Measurements from ENCODE around the gene SCAPER.

SCAPER gene, protein sequence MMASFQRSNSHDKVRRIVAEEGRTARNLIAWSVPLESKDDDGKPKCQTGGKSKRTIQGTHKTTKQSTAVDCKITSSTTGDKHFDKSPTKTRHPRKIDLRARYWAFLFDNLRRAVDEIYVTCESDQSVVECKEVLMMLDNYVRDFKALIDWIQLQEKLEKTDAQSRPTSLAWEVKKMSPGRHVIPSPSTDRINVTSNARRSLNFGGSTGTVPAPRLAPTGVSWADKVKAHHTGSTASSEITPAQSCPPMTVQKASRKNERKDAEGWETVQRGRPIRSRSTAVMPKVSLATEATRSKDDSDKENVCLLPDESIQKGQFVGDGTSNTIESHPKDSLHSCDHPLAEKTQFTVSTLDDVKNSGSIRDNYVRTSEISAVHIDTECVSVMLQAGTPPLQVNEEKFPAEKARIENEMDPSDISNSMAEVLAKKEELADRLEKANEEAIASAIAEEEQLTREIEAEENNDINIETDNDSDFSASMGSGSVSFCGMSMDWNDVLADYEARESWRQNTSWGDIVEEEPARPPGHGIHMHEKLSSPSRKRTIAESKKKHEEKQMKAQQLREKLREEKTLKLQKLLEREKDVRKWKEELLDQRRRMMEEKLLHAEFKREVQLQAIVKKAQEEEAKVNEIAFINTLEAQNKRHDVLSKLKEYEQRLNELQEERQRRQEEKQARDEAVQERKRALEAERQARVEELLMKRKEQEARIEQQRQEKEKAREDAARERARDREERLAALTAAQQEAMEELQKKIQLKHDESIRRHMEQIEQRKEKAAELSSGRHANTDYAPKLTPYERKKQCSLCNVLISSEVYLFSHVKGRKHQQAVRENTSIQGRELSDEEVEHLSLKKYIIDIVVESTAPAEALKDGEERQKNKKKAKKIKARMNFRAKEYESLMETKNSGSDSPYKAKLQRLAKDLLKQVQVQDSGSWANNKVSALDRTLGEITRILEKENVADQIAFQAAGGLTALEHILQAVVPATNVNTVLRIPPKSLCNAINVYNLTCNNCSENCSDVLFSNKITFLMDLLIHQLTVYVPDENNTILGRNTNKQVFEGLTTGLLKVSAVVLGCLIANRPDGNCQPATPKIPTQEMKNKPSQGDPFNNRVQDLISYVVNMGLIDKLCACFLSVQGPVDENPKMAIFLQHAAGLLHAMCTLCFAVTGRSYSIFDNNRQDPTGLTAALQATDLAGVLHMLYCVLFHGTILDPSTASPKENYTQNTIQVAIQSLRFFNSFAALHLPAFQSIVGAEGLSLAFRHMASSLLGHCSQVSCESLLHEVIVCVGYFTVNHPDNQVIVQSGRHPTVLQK (N-terminal part only)

GRCh38 chr15:76905013-76905839 lies at the start of gene SCAPER:
TSS of gene SCAPER (minus strand) at chr15:76905340. CDS start at chr15:76883817, 21,523 bp downstream.
- DNase-seq (ENCODE audit: low read depth, low spot score) = peak; percentile 83

- no peak for DNase-seq (ENCODE audit: low read depth, low spot score)
These were observed 49.6 kb upstream of the SCAPER start for GRCh38 chr15:76954744-76955143.

- no peak for DNase-seq (ENCODE audit: low read depth, low spot score)
These were observed 48.8 kb upstream of the SCAPER start for GRCh38 chr15:76953913-76954312.

- no peak for DNase-seq (ENCODE audit: low read depth, low spot score)
These were observed 46.1 kb upstream of the SCAPER start for GRCh38 chr15:76951220-76951619.

GRCh38 chr15:76947454-76947853 lies 42.3 kb upstream of the SCAPER start:
- DNase-seq (ENCODE audit: low read depth, low spot score) = no peak

DNA sequence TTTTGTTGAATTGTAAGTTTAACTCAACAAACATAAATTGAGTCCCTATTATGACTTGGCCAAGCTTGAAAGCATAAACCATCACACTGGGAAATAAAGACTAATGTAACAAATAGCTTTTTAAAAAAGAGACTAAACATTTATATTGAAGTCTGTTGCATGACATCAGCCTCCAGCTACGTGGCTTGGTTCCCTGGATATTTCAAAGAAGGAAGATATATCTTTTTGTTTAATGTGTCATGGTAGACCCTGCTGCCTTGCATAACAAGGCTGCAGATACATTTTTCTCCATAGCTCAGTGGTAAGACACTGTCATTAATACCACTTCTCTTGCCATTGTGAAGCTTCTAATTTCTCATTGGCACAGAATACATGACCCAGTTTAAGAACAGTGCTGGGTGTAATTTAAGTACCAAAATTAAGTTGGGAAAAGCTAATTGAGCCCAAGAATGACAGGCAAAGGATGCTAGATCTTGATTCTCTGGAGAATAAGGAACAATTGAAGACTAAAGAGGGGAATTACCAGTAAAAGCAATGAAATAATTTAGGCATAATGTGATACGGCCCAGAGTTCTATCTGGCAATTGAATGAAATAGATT lies 40.5 kb upstream of the SCAPER start:
- DNase-seq (ENCODE audit: low read depth, low spot score) = no peak

DNA sequence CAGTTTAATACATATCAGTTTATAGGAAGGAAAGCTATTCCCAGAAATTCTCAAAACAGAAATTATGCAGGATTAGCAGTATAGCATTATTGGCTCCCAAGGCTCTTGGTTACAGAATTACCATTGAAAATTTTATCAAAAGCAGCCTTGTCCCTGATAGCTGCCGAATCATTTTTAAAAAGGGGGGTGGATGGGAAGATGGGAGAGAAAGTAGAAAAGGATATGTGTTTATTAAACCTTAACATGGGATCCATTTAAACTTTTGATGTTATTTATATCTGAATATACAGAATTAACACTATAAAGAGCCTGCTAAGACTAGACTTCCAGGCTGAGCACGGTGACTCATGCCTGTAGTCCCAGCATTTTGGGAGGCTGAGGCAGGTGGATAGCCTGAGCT lies 37.2 kb upstream of the SCAPER start:
- no peak for DNase-seq (ENCODE audit: low read depth, low spot score)

GRCh38 chr15:76941636-76942035 lies 36.5 kb upstream of the SCAPER start:
- no peak for DNase-seq (ENCODE audit: low read depth, low spot score)

DNA sequence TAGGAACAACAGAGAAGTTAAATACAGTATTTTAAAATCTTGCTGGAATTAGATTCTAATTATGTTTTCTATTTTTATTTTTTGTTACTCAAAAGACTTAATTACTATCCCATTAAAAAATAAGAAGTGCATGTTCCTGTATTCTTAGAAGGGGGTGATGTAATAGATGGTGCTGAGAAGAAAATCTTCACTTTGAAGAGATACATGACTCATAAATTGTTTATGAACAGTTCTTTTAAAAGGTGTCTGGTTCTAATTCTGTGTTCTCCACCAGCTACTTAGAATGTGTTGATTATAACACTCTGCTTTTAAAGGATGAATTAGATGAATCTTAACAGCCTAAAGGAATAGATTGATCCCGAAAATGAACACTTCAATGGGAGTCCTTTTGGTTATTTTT lies 34.6 kb upstream of the SCAPER start:
- DNase-seq (ENCODE audit: low read depth, low spot score) = no peak

DNA sequence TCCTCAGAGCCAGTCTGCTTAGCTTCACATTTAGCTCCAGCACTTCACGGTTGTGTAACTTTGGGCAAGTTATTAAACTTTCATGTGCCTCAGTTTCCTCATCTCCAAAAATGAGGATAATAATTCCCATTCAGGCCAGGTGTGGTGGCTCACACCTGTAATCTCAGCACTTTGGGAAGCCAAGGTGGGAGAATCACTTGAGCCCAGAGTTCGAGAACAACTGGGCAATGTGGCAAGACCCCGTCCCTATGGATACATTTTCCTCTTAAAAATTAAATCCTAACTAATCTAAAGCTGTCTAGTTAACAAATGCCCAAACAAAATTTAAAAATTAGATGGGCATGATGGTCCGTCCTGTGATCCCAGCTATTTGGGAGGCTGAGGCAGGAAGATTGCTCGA lies 33.6 kb upstream of the SCAPER start:
- DNase-seq (ENCODE audit: low read depth, low spot score) = no peak

DNA sequence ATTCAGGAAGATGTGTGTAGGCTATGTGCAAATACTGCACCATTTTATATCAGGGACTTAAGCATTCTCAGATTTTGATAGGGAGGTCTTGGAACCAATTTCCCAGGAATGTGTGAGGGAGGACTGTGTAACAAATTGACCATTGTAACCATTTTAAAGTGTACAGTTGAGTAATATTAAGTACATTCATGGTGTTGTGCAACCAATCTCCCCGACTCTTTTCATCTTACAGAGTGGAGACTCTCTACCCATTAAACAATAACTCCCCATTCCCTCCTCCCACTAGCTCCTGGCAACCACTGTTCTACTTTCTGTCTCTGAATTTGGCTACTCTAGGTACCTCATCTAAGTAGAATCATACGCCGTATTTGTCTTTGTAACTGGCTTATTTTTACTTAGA lies 31.5 kb upstream of the SCAPER start:
- no peak for DNase-seq (ENCODE audit: low read depth, low spot score)

GRCh38 chr15:76935620-76936019 lies 30.5 kb upstream of the SCAPER start:
- no peak for DNase-seq (ENCODE audit: low read depth, low spot score)

GRCh38 chr15:76932135-76932966 lies 27.2 kb upstream of the SCAPER start:
- DNase-seq (ENCODE audit: low read depth, low spot score) = no peak

- DNase-seq (ENCODE audit: low read depth, low spot score) = peak; percentile 80
These were observed 26.4 kb upstream of the SCAPER start, which contains the start of gene RCN2 for GRCh38 chr15:76931397-76932134. TSS of gene RCN2 (plus strand) at chr15:76931749. CDS start at chr15:76931842, 93 bp downstream.

- DNase-seq (ENCODE audit: low read depth, low spot score) = no peak
These were observed 25.8 kb upstream of the SCAPER start for GRCh38 chr15:76930831-76931396.

GRCh38 chr15:76929011-76929760 lies 24.0 kb upstream of the SCAPER start:
- no peak for DNase-seq (ENCODE audit: low read depth, low spot score)

DNA sequence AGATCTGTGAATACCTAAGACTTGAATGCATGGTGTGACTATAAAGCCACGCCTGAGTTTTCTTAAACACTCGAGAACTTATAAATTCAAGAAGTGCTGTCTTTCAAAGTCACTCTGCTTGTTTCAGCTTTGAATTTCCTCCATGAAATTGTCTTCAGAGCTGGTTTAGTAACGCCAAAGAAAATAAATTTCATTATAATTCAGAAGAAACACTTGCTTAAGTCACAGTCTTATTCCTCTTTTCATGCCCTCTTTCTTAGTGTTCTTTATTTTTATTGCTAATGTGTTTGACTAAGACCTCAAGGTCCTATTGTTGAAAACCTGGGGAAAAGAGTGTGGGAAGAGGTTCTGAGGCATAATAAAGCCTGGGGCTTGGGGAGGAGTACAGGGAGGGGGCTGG lies 23.1 kb upstream of the SCAPER start:
- DNase-seq (ENCODE audit: low read depth, low spot score) = no peak

DNA sequence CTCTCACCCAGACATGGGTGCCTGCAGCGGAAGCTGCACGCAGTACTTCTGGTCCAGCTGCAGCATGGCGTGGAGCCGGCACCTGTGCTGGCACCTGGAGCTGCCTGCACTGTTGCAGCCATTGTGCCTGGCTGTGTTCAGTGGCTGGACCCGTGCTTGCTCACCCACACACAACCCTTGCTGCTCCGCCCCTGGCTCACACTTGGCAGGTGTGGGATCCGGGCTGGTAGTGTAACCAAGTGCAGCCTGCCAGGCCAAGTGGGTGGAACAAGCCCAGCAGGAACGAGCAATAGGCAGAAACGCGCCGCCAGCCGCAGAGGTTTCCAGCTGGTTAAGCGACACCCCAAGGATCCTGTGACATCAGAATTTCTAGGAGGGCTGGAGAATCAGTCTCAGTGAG lies 11.2 kb upstream of the SCAPER start:
- DNase-seq (ENCODE audit: low read depth, low spot score) = no peak
